B cell (primary cell): Measurements from ENCODE around the gene ST8SIA1. TPM values are rescaled to one million over a fixed set of nuclear protein-coding genes. Genes with fewer than 3 reads are reported as not detected.

ENCODE experiments used
- ATAC-seq: fragments of 200-7000 bp; cut with Tn5 transposase; one replicate; pipeline ENCODE4 v1.10.0; 2021; ENCODE audit warnings: low read depth, mild to moderate bottlenecking, moderate number of reproducible peaks, moderate library complexity
- CTCF ChIA-PET: fragments of 350-600 bp; sonication (Branson Sonifier 250); formaldehyde crosslinking; loops from one replicate; lab custom pipeline; 2021; ENCODE audit warnings: antibody characterized with exemption, inconsistent platforms; lab: Charles Lee
- POLR2A ChIA-PET: fragments of 350-600 bp; sonication (Branson Sonifier 250); formaldehyde crosslinking; loops from one replicate; lab custom pipeline; 2021; ENCODE audit warnings: antibody characterized with exemption; lab: Charles Lee
- DNase-seq: peaks from one replicate; pipeline ENCODE4 v3.0.0; 2013
- H2AFZ ChIP-seq: 2 replicates; pipeline ENCODE4 v1.6.1; 2012; ENCODE audit warnings: mild to moderate bottlenecking, low read depth, low read length; ENCODE audit not compliant: insufficient read depth, poor library complexity, severe bottlenecking
- H3K27ac ChIP-seq, 2 donors: 1 replicate in 1 of 2; 2 replicates in 1 of 2; pipeline ENCODE4 v1.5.1; 2012 to 2013; ENCODE audit warnings: low read length in 2 of 2, mild to moderate bottlenecking in 2 of 2, moderate library complexity in 1 of 2
- H3K27me3 ChIP-seq, 4 experiments: fragments of 200-600 bp in 1 of 4; sonication (generic) in 1 of 4; replicated peaks in 1 of 4; 1 replicate in 2 of 4; 2 replicates in 2 of 4; pipeline versions ENCODE4 v1.6.1 to v1.7.0; 2013 to 2016; ENCODE audit warnings: low read length in 3 of 4, mild to moderate bottlenecking in 2 of 4, mixed read lengths in 1 of 4, moderate library complexity in 1 of 4; ENCODE audit not compliant: insufficient read depth in 4 of 4, control insufficient read depth in 3 of 4; ENCODE audit errors: control extremely low read depth in 1 of 4
- H3K36me3 ChIP-seq, 2 experiments: replicated peaks in 1 of 2; 1 replicate in 1 of 2; 2 replicates in 1 of 2; pipeline versions ENCODE4 v1.6.1 to v1.7.1; 2013; ENCODE audit warnings: low read length in 1 of 2; ENCODE audit not compliant: insufficient read depth in 2 of 2, control insufficient read depth in 1 of 2; ENCODE audit errors: control extremely low read depth in 1 of 2, extremely low read depth in 1 of 2
- H3K4me1 ChIP-seq, 2 donors: fragments of 200-600 bp in 1 of 2; sonication (generic) in 1 of 2; 1 replicate in 1 of 2; 2 replicates in 1 of 2; pipeline versions ENCODE4 v1.5.1 to v1.6.1; 2013 to 2017; ENCODE audit warnings: low read length in 2 of 2; ENCODE audit not compliant: control insufficient read depth in 2 of 2, insufficient read depth in 2 of 2
- H3K4me2 ChIP-seq: replicated peaks from 2 replicates; pipeline ENCODE3; 2012; ENCODE audit warnings: mild to moderate bottlenecking, low read depth, low read length; ENCODE audit not compliant: poor library complexity, severe bottlenecking
- H3K4me3 ChIP-seq, 5 experiments: fragments of 200-600 bp in 1 of 5; sonication (generic) in 1 of 5; 1 replicate in 3 of 5; 2 replicates in 2 of 5; pipeline versions ENCODE4 v1.5.1 to v1.7.0; 2011 to 2016; ENCODE audit warnings: low read length in 4 of 5, mild to moderate bottlenecking in 4 of 5, low read depth in 2 of 5, control low read depth in 1 of 5, moderate library complexity in 1 of 5; ENCODE audit not compliant: insufficient read depth in 1 of 5; ENCODE audit errors: control extremely low read depth in 1 of 5, extremely low read depth in 1 of 5
- H3K79me2 ChIP-seq: fragments of 200-600 bp; sonication (generic); one replicate; pipeline ENCODE4 v1.6.0; 2016; ENCODE audit warnings: low read length; ENCODE audit not compliant: control insufficient read depth, insufficient read depth
- H3K9ac ChIP-seq: fragments of 200-600 bp; sonication (generic); 2 replicates; pipeline ENCODE4 v1.6.1; 2017; ENCODE audit warnings: mild to moderate bottlenecking, low read length, moderate library complexity
- H3K9me3 ChIP-seq, 3 donors: one replicate each; pipeline versions ENCODE4 v1.6.1 to v1.7.1; 2013; ENCODE audit warnings: low read length in 2 of 3; ENCODE audit not compliant: control insufficient read depth in 2 of 3, insufficient read depth in 1 of 3; ENCODE audit errors: control extremely low read depth in 1 of 3
- H4K20me1 ChIP-seq: 2 replicates; pipeline ENCODE4 v1.6.0; 2012; ENCODE audit warnings: mild to moderate bottlenecking, low read length; ENCODE audit not compliant: insufficient read depth, control insufficient read depth, poor library complexity, severe bottlenecking
- H3K27ac Mint-ChIP-seq: one replicate; pipeline ENCODE4 v1.8.0; 2021; ENCODE audit warnings: mixed read lengths
- H3K27me3 Mint-ChIP-seq: one replicate; pipeline ENCODE4 v1.8.0; 2021; ENCODE audit warnings: mixed read lengths
- H3K4me1 Mint-ChIP-seq: one replicate; pipeline ENCODE4 v1.8.0; 2021; ENCODE audit warnings: mixed read lengths
- H3K4me3 Mint-ChIP-seq: one replicate; pipeline ENCODE4 v1.8.0; 2021; ENCODE audit warnings: mixed read lengths
- H3K9me3 Mint-ChIP-seq: one replicate; pipeline ENCODE4 v1.8.0; 2022; ENCODE audit warnings: mixed read lengths; ENCODE audit not compliant: insufficient read depth
- EZH2 ChIP-seq: IDR thresholded peaks from 2 replicates; pipeline ENCODE4 v1.6.1; 2012; ENCODE audit warnings: borderline replicate concordance, low read depth, mild to moderate bottlenecking, moderate library complexity, low read length; ENCODE audit not compliant: insufficient read depth, poor library complexity, severe bottlenecking
- WGBS: methylation state at CpG from one replicate; pipeline ENCODE4 v1.1.5; 2013; ENCODE audit warnings: missing lambda C conversion rate; ENCODE audit not compliant: insufficient coverage; 5-methylcytosine and 5-hydroxymethylcytosine counted together
- intact Hi-C: fragments of 100-400 bp; cut with micrococcal nuclease; formaldehyde crosslinking; loops from one replicate; pipeline ENCODE4 v1.10.0; 2022
- polyA plus RNA-seq: library from polyadenylated mRNA; depleted of rRNA; stranded (reverse); fragments of >200 nt; gene quantifications from 2 replicates; pipeline ENCODE4 v1.2.3, GENCODE V29; 2012
- total RNA-seq, 2 donors: library from RNA; stranded (reverse); fragments of 120-200 nt in 1 of 2; gene quantifications; 1 replicate in 1 of 2; 2 replicates in 1 of 2; pipeline versions ENCODE4 v1.2.3 to v1.2.4, GENCODE V29; 2013 to 2022
- TF ChIP-seq, protein P1 (sequence below): fragments of 200-600 bp; IDR thresholded peaks from one replicate; pipeline ENCODE4 v1.8.0; 2022; ENCODE audit warnings: antibody characterized with exemption, mild to moderate bottlenecking

Gene ST8SIA1
- total and polyA plus RNA-seq, 2 donors (not counting 1 experiment from before 2014, with no cell fraction given): 0.02 to 0.04 TPM

GRCh38 chr12:22283508-22283907 lies 51.0 kb downstream of the ST8SIA1 start:
- TF ChIP-seq EZH2: no peak
- TF ChIP-seq, protein P1, sequence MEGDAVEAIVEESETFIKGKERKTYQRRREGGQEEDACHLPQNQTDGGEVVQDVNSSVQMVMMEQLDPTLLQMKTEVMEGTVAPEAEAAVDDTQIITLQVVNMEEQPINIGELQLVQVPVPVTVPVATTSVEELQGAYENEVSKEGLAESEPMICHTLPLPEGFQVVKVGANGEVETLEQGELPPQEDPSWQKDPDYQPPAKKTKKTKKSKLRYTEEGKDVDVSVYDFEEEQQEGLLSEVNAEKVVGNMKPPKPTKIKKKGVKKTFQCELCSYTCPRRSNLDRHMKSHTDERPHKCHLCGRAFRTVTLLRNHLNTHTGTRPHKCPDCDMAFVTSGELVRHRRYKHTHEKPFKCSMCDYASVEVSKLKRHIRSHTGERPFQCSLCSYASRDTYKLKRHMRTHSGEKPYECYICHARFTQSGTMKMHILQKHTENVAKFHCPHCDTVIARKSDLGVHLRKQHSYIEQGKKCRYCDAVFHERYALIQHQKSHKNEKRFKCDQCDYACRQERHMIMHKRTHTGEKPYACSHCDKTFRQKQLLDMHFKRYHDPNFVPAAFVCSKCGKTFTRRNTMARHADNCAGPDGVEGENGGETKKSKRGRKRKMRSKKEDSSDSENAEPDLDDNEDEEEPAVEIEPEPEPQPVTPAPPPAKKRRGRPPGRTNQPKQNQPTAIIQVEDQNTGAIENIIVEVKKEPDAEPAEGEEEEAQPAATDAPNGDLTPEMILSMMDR: no peak
- Histone ChIP-seq H3K4me3 (no peak overlapping the region), H3K27me3 (peaks cover 0 to 3% (median 0%) of the 10 kb centered on the region in 4 experiments), H3K4me1 (no peaks in the 10 kb centered on the region), H3K9ac (no peak overlapping the region), H3K36me3 (no peaks in the 10 kb centered on the region), H4K20me1 (no peaks in the 10 kb centered on the region), H3K79me2 (no peaks in the 10 kb centered on the region), H3K9me3 (no peaks in the 10 kb centered on the region), H3K4me2 (no peak overlapping the region), H3K27ac (no peak overlapping the region), H2AFZ (no peak overlapping the region)
- Mint-ChIP-seq H3K4me3 (no peak overlapping the region), H3K27me3 (peaks cover 11% of the 10 kb centered on the region), H3K9me3 (no peaks in the 10 kb centered on the region), H3K4me1 (no peaks in the 10 kb centered on the region), H3K27ac (no peak overlapping the region)
- DNase-seq (no peak), ATAC-seq (no peak)
- intact Hi-C loops: no loop called here
- 58% methylated on average over 1 of the region's 4 CpGs for WGBS
- POLR2A ChIA-PET: no interaction called here
- CTCF ChIA-PET: no interaction called here

DNA sequence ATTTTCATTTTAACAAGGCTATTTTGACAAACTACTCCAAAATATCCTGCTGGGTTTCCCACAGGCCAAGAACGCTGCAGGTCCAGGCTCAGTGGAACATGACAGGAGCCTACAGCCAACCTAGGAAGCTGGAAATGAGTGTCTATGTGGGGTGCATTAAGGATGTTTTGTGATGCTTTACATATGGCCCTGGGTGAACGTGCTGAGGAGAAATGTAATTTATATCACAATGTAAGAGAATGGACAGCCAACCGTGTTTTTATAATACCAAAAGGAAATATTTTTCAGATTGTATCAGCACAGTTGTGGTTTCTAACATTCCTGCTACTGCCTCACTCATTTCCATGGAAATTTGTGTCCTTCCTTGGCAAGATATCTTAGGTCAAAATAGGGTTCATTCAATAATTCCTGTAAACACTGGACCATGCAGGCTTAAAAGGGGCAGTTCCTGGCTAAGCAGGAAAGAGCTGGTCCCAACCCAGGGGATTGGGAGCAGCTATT lies 51.5 kb downstream of the ST8SIA1 start:
- no peak overlapping the region for H2AFZ ChIP-seq
- H3K4me2 ChIP-seq: no peak overlapping the region
- DNase-seq (no peak), ATAC-seq (no peak)
- H3K4me1 Mint-ChIP-seq: no peaks in the 10 kb centered on the region
- no peaks in the 10 kb centered on the region for H3K36me3 ChIP-seq
- H3K27me3 Mint-ChIP-seq: peaks cover 10% of the 10 kb centered on the region
- H3K27ac ChIP-seq: no peak overlapping the region
- H3K79me2 ChIP-seq: no peaks in the 10 kb centered on the region
- H3K9ac ChIP-seq: no peak overlapping the region
- no peaks in the 10 kb centered on the region for H3K9me3 Mint-ChIP-seq
- intact Hi-C loops: no loop called here
- no peak for TF ChIP-seq EZH2
- TF ChIP-seq, protein P1: no peak
- no peak overlapping the region for H3K4me3 ChIP-seq
- H3K4me1 ChIP-seq: no peaks in the 10 kb centered on the region
- no peak overlapping the region for H3K4me3 Mint-ChIP-seq
- H3K27me3 ChIP-seq: peaks cover 0 to 3% (median 0%) of the 10 kb centered on the region in 4 experiments
- H4K20me1 ChIP-seq: no peaks in the 10 kb centered on the region
- H3K27ac Mint-ChIP-seq: no peak overlapping the region
- ChIA-PET POLR2A (no interaction called here), CTCF (no interaction called here)
- 100% methylated on average over 1 of the region's 3 CpGs for WGBS
- H3K9me3 ChIP-seq: no peaks in the 10 kb centered on the region
